ENCODE results near the gene CALD1. TPM values are rescaled to one million over a fixed set of nuclear protein-coding genes. Genes with fewer than 3 reads are reported as not detected.

CALD1 gene
- total RNA-seq, 4 donors from 2014 or later: 1,513 to 2,575 (median 1,808) TPM

GRCh38 chr7:134948736-134949135 lies 169.3 kb downstream of the CALD1 start:
- Histone ChIP-seq H3K4me3 (no peak overlapping the region), H3K27me3 (no peaks in the 10 kb centered on the region), H3K4me1 (peaks cover 0 to 77% (median 7%) of the 10 kb centered on the region in 3 donors), H3K27ac (peak overlapping the region; percentile 10 to 86 (median 71)), H3K36me3 (peaks cover 7 to 100% of the 10 kb centered on the region in 2 donors), H3K9me3 (no peaks in the 10 kb centered on the region)
- ATAC-seq: peak; percentile 57
- WGBS, 2 donors (ENCODE audit: low coverage in 1 of 2): 54 to 71% methylated on average over 1 of the region's 1 CpG
- no peak for TF ChIP-seq POLR2A (IDR thresholded peaks at IDR 0.05)
- TF ChIP-seq CTCF (IDR thresholded peaks at IDR 0.05): no peak
- TF ChIP-seq POLR2AphosphoS5 (IDR thresholded peaks at IDR 0.05): no peak
- TF ChIP-seq EP300 (IDR thresholded peaks at IDR 0.05): no peak

- H3K27me3 ChIP-seq: no peaks in the 10 kb centered on the region
- H3K9me3 ChIP-seq: no peaks in the 10 kb centered on the region
- H3K4me1 ChIP-seq: peaks cover 0 to 77% (median 7%) of the 10 kb centered on the region in 3 donors
- no peak for ATAC-seq
- no peak overlapping the region for H3K4me3 ChIP-seq
- WGBS, 2 donors (ENCODE audit: low coverage in 1 of 2): 64 to 73% methylated on average over 3 of the region's 3 CpGs
- TF ChIP-seq POLR2A (IDR thresholded peaks at IDR 0.05) (no peak), EP300 (IDR thresholded peaks at IDR 0.05) (no peak), CTCF (IDR thresholded peaks at IDR 0.05) (no peak), POLR2AphosphoS5 (IDR thresholded peaks at IDR 0.05) (no peak)
- peak overlapping the region; percentile 62 to 86 (median 71) for H3K27ac ChIP-seq
- H3K36me3 ChIP-seq: peaks cover 7 to 100% of the 10 kb centered on the region in 2 donors
Measured at GRCh38 chr7:134949171-134949570, 169.7 kb downstream of the CALD1 start.

GRCh38 chr7:134954197-134955082 lies 175.0 kb downstream of the CALD1 start:
- peaks cover 12 to 100% of the 10 kb centered on the region in 2 donors for H3K36me3 ChIP-seq
- 46 to 53% methylated on average over 9 of the region's 9 CpGs for WGBS, 2 donors (ENCODE audit: low coverage in 1 of 2)

GRCh38 chr7:134957005-134957404 lies 177.6 kb downstream of the CALD1 start:
- 91 to 100% methylated on average over 2 to 3 of the region's 3 CpGs for WGBS, 2 donors (ENCODE audit: low coverage in 1 of 2)
- peak overlapping the region in 2 of 4 donors; percentile 31 to 45 for H3K27ac ChIP-seq
- peaks cover 0 to 53% (median 4%) of the 10 kb centered on the region in 3 donors for H3K4me1 ChIP-seq
- ATAC-seq: no peak
- H3K36me3 ChIP-seq: peaks cover 21 to 99% of the 10 kb centered on the region in 2 donors
- no peak for TF ChIP-seq EP300 (IDR thresholded peaks at IDR 0.05)
- TF ChIP-seq CTCF (IDR thresholded peaks at IDR 0.05): no peak
- no peak for TF ChIP-seq POLR2A (IDR thresholded peaks at IDR 0.05)
- TF ChIP-seq POLR2AphosphoS5 (IDR thresholded peaks at IDR 0.05): no peak
- no peak overlapping the region for H3K4me3 ChIP-seq
- H3K27me3 ChIP-seq: no peaks in the 10 kb centered on the region
- no peaks in the 10 kb centered on the region for H3K9me3 ChIP-seq

More at GRCh38 chr7:134954197-134955082, 175.0 kb downstream of the CALD1 start:
- TF ChIP-seq EP300 (IDR thresholded peaks at IDR 0.05): no peak
- TF ChIP-seq CTCF (IDR thresholded peaks at IDR 0.05): peak; percentile 47 to 75 (median 56)
- Histone ChIP-seq H3K27ac (peak overlapping the region in 2 of 4 donors; percentile 33 to 71), H3K27me3 (no peaks in the 10 kb centered on the region), H3K4me1 (peaks cover 0 to 44% (median 5%) of the 10 kb centered on the region in 3 donors), H3K4me3 (no peak overlapping the region), H3K9me3 (no peaks in the 10 kb centered on the region)
- ATAC-seq: peak; percentile 40
